Right lung (tissue), 5 donors: ENCODE results near the gene PNPO. TPM values are rescaled to one million over a fixed set of nuclear protein-coding genes. Genes with fewer than 3 reads are reported as not detected.
"Not testable (repeated sequence)": the region's sequence is repeated elsewhere in the genome, so short reads cannot be mapped to it uniquely, and the experiment has no call there.

Experiments
- DNase-seq, 2 donors: peaks; one replicate each; pipeline ENCODE4 v3.0.0-alpha.2; 2013
- polyA plus RNA-seq, 5 donors: library from polyadenylated mRNA; unstranded; fragments of 120-200 nt; gene quantifications; one replicate each; pipeline versions ENCODE4 v1.2.1 to v1.2.3, GENCODE V29; 2013; ENCODE audit warnings: inconsistent platforms in 1 of 5, low replicate concordance in 1 of 5; ENCODE audit not compliant: insufficient read length in 5 of 5, insufficient read depth in 1 of 5

PNPO gene
- polyA plus RNA-seq, 5 donors: 9.2 to 13.3 (median 11.2) TPM

GRCh38 chr17:47970725-47971499, 29.5 kb downstream of the PNPO start, which contains the start of gene CDK5RAP3:
TSS of gene CDK5RAP3 (plus strand) at chr17:47971113. CDS start at chr17:47971147, 34 bp downstream.
- peak; percentile 99 to 100 for DNase-seq

GRCh38 chr17:47973541-47973940, 32.2 kb downstream of the PNPO start:
- DNase-seq: no peak

GRCh38 chr17:47975189-47975822, 33.9 kb downstream of the PNPO start:
- DNase-seq: no peak

- no peak for DNase-seq
Observed at GRCh38 chr17:47975823-47976205, 34.4 kb downstream of the PNPO start.

- DNase-seq: peak in 1 of 2 donors; percentile 36
Observed at GRCh38 chr17:47978324-47978723, 37.0 kb downstream of the PNPO start.

- DNase-seq: no peak
Observed at GRCh38 chr17:47980541-47980940, 39.2 kb downstream of the PNPO start.

- no peak for DNase-seq
Observed at GRCh38 chr17:47981462-47981861, 40.1 kb downstream of the PNPO start.

- DNase-seq: no peak
Observed at GRCh38 chr17:47982091-47982617, 40.8 kb downstream of the PNPO start.

- DNase-seq: no peak
Observed at GRCh38 chr17:47982645-47983390, 41.4 kb downstream of the PNPO start.

- no peak for DNase-seq
Observed at GRCh38 chr17:47983492-47984223, 42.3 kb downstream of the PNPO start.

- no peak for DNase-seq
Observed at GRCh38 chr17:47986520-47986919, 45.1 kb downstream of the PNPO start.

- peak; percentile 31 to 36 for DNase-seq
Observed at GRCh38 chr17:47987240-47987835, 46.0 kb downstream of the PNPO start.

- not testable (repeated sequence) for DNase-seq
Observed at GRCh38 chr17:47988445-47988844, 47.1 kb downstream of the PNPO start.

- DNase-seq: no peak
Observed at GRCh38 chr17:47989159-47989558, 47.8 kb downstream of the PNPO start.

GRCh38 chr17:47989700-47990099, 48.3 kb downstream of the PNPO start:
- no peak for DNase-seq

GRCh38 chr17:47990962-47991731, 49.8 kb downstream of the PNPO start:
- no peak for DNase-seq

- DNase-seq: no peak
Observed at GRCh38 chr17:47992216-47992615, 50.8 kb downstream of the PNPO start.

- no peak for DNase-seq
Observed at GRCh38 chr17:47993031-47993564, 51.7 kb downstream of the PNPO start.

- DNase-seq: no peak
Observed at GRCh38 chr17:47993964-47994363, 52.6 kb downstream of the PNPO start.

- no peak for DNase-seq
Observed at GRCh38 chr17:47994724-47995123, 53.4 kb downstream of the PNPO start.
